MCF 10A (cell line): Measurements from ENCODE around the gene MAGI1. TPM values are rescaled to one million over a fixed set of nuclear protein-coding genes. Genes with fewer than 3 reads are reported as not detected.
"Not testable (repeated sequence)": the region's sequence is repeated elsewhere in the genome, so short reads cannot be mapped to it uniquely, and the experiment has no call there.

ENCODE experiments used
- BruUV-seq: library from RNA; stranded (reverse); fragments of 400-500 nt; replicated peaks from 2 replicates; lab custom pipeline; 2021; lab: Mats Ljungman, UMichigan
- CTCF ChIA-PET: fragments of 300-600 bp; sonication (Branson Sonifier 250); formaldehyde crosslinking; extraction: SDS; loops from one replicate; lab custom pipeline; 2021; ENCODE audit warnings: antibody characterized with exemption, inconsistent platforms; lab: Yijun Ruan, JAX
- POLR2A ChIA-PET: fragments of 300-600, 350-650 bp; sonication (Branson Sonifier 250); formaldehyde crosslinking; extraction: SDS; loops from one replicate; lab custom pipeline; 2020; ENCODE audit warnings: antibody characterized with exemption, inconsistent platforms; lab: Yijun Ruan, JAX
- DNase-seq: peaks from one replicate; pipeline ENCODE4 v3.0.0-alpha.2; 2018; ENCODE audit not compliant: unreplicated experiment
- H3K27ac Mint-ChIP-seq: one replicate; pipeline ENCODE4 v1.8.0; 2022; ENCODE audit warnings: mild to moderate bottlenecking, low read depth, mixed read lengths; ENCODE audit not compliant: unreplicated experiment
- H3K27me3 Mint-ChIP-seq: one replicate; pipeline ENCODE4 v1.8.0; 2022; ENCODE audit warnings: mixed read lengths; ENCODE audit not compliant: insufficient read depth, unreplicated experiment
- H3K36me3 Mint-ChIP-seq: one replicate; pipeline ENCODE4 v1.8.0; 2022; ENCODE audit warnings: mild to moderate bottlenecking, moderate library complexity, mixed read lengths; ENCODE audit not compliant: insufficient read depth, unreplicated experiment
- H3K4me1 Mint-ChIP-seq: one replicate; pipeline ENCODE4 v1.8.0; 2022; ENCODE audit warnings: mixed read lengths; ENCODE audit not compliant: insufficient read depth, unreplicated experiment
- H3K4me3 Mint-ChIP-seq: one replicate; pipeline ENCODE4 v1.8.0; 2022; ENCODE audit warnings: mild to moderate bottlenecking, moderate library complexity, mixed read lengths; ENCODE audit not compliant: unreplicated experiment
- H3K9me3 Mint-ChIP-seq: one replicate; pipeline ENCODE4 v1.8.0; 2022; ENCODE audit warnings: mixed read lengths; ENCODE audit not compliant: unreplicated experiment
- CTCF ChIP-seq: fragments of 200-600 bp; IDR thresholded peaks from one replicate; pipeline ENCODE4 v1.8.0; 2022; ENCODE audit warnings: antibody characterized with exemption, mild to moderate bottlenecking; ENCODE audit not compliant: unreplicated experiment
- intact Hi-C: fragments of 100-400 bp; cut with micrococcal nuclease; formaldehyde crosslinking; loops from 2 replicates; pipeline ENCODE4 v1.14.1; 2022
- total RNA-seq: library from RNA; stranded (reverse); gene quantifications from 2 replicates; pipeline ENCODE4 v1.2.3, GENCODE V29; 2022

MAGI1 gene
- total RNA-seq, 1 experiment from 2014 or later, result 6.2 TPM

- intact Hi-C loops, result no loop called here
- DNase-seq, result no peak
- ChIA-PET POLR2A (no interaction called here), CTCF (interaction anchor here (0.6 to 0.7 kb wide), 2 partner anchors 9 to 721 kb away, joined by 3 read pairs; no protein-coding TSS in a partner anchor)
- no peak for TF ChIP-seq CTCF
- no peaks in the 10 kb centered on the region for H3K36me3 Mint-ChIP-seq
- H3K27ac Mint-ChIP-seq, result no peak overlapping the region
- H3K9me3 Mint-ChIP-seq, result no peaks in the 10 kb centered on the region
- peaks cover 2% of the 10 kb centered on the region for H3K4me1 Mint-ChIP-seq
- H3K4me3 Mint-ChIP-seq, result no peak overlapping the region
- no TSS peak for BruUV-seq
- no peaks in the 10 kb centered on the region for H3K27me3 Mint-ChIP-seq
These were observed 488.6 kb downstream of the MAGI1 start for GRCh38 chr3:65550137-65550536.

- no peaks in the 10 kb centered on the region for H3K9me3 Mint-ChIP-seq
- CTCF ChIA-PET, result interaction anchor here (0.7 kb wide), 1 partner anchor 9 kb away, joined by 3 read pairs; no protein-coding TSS in a partner anchor
- H3K36me3 Mint-ChIP-seq, result no peaks in the 10 kb centered on the region
- peaks cover 5% of the 10 kb centered on the region for H3K4me1 Mint-ChIP-seq
- no peak overlapping the region for H3K4me3 Mint-ChIP-seq
- POLR2A ChIA-PET, result no interaction called here
- BruUV-seq, result no TSS peak
- no peak overlapping the region for H3K27ac Mint-ChIP-seq
- intact Hi-C loops, result no loop called here
- no peak for TF ChIP-seq CTCF
- no peaks in the 10 kb centered on the region for H3K27me3 Mint-ChIP-seq
- DNase-seq, result no peak
These were observed 489.1 kb downstream of the MAGI1 start for GRCh38 chr3:65549626-65549959.

- no TSS peak for BruUV-seq
- no peak overlapping the region for H3K4me3 Mint-ChIP-seq
- TF ChIP-seq CTCF, result no peak
- ChIA-PET POLR2A (no interaction called here), CTCF (interaction anchor here (0.5 to 0.6 kb wide), 3 partner anchors 203 to 1020 kb away, joined by 3 to 5 read pairs (median 4); no protein-coding TSS in a partner anchor)
- peaks cover 5% of the 10 kb centered on the region for H3K4me1 Mint-ChIP-seq
- H3K27me3 Mint-ChIP-seq, result no peaks in the 10 kb centered on the region
- no peaks in the 10 kb centered on the region for H3K36me3 Mint-ChIP-seq
- no peaks in the 10 kb centered on the region for H3K9me3 Mint-ChIP-seq
- H3K27ac Mint-ChIP-seq, result no peak overlapping the region
- DNase-seq, result no peak
- intact Hi-C loops, result no loop called here
These were observed 489.7 kb downstream of the MAGI1 start for GRCh38 chr3:65548848-65549625.

GRCh38 chr3:65545429-65545828 lies 493.3 kb downstream of the MAGI1 start:
- H3K27me3 Mint-ChIP-seq, result no peaks in the 10 kb centered on the region
- ChIA-PET CTCF (no interaction called here), POLR2A (interaction anchor here (0.6 to 0.7 kb wide), 2 partner anchors 24 to 397 kb away, joined by 3 read pairs; no protein-coding TSS in a partner anchor)
- H3K9me3 Mint-ChIP-seq, result no peaks in the 10 kb centered on the region
- H3K4me3 Mint-ChIP-seq, result no peak overlapping the region
- no peak overlapping the region for H3K27ac Mint-ChIP-seq
- peak; percentile 1 for DNase-seq
- intact Hi-C loops, result no loop called here
- H3K4me1 Mint-ChIP-seq, result peaks cover 5% of the 10 kb centered on the region
- no peak for TF ChIP-seq CTCF
- BruUV-seq, result no TSS peak
- H3K36me3 Mint-ChIP-seq, result no peaks in the 10 kb centered on the region

GRCh38 chr3:65543391-65543790 lies 495.3 kb downstream of the MAGI1 start:
- H3K9me3 Mint-ChIP-seq, H3K27me3 Mint-ChIP-seq, DNase-seq, H3K27ac Mint-ChIP-seq, POLR2A ChIA-PET, intact Hi-C loops, BruUV-seq, H3K4me1 Mint-ChIP-seq, H3K36me3 Mint-ChIP-seq, H3K4me3 Mint-ChIP-seq: not testable (repeated sequence)
- CTCF ChIA-PET, result interaction anchor here (0.7 kb wide), 1 partner anchor 115 kb away, joined by 4 read pairs; no protein-coding TSS in a partner anchor
